HEK293 (cell line): ENCODE results near the gene LMO7.
"Not testable (repeated sequence)": the region's sequence is repeated elsewhere in the genome, so short reads cannot be mapped to it uniquely, and the experiment has no call there.

Source experiments
- CTCF ChIP-seq: fragments of 450-650 bp; formaldehyde crosslinking; IDR thresholded peaks from 2 replicates; pipeline ENCODE4 v1.5.1; 2016; ENCODE audit warnings: missing biosample characterization, missing genetic modification characterization
- RBAK ChIP-seq: fragments of 450-650 bp; formaldehyde crosslinking; IDR thresholded peaks from 2 replicates; pipeline ENCODE4 v1.5.1; 2016; ENCODE audit warnings: missing biosample characterization, missing genetic modification characterization
- SALL2 ChIP-seq: fragments of 450-650 bp; formaldehyde crosslinking; IDR thresholded peaks from 2 replicates; pipeline ENCODE4 v1.5.0; 2017; ENCODE audit warnings: missing biosample characterization, mild to moderate bottlenecking, missing genetic modification characterization, borderline replicate concordance
- ZBTB44 ChIP-seq: fragments of 450-650 bp; IDR thresholded peaks from 2 replicates; pipeline ENCODE4 v1.5.1; 2018; ENCODE audit warnings: missing biosample characterization, mild to moderate bottlenecking, missing genetic modification characterization
- ZNF175 ChIP-seq: fragments of 450-650 bp; formaldehyde crosslinking; IDR thresholded peaks from 2 replicates; pipeline ENCODE4 v1.5.1; 2016; ENCODE audit warnings: missing biosample characterization, missing genetic modification characterization
- ZNF324 ChIP-seq: fragments of 450-650 bp; formaldehyde crosslinking; IDR thresholded peaks from 2 replicates; pipeline ENCODE4 v1.5.1; 2016; ENCODE audit warnings: missing biosample characterization, missing genetic modification characterization
- ZNF529 ChIP-seq: fragments of 450-650 bp; formaldehyde crosslinking; IDR thresholded peaks from 2 replicates; pipeline ENCODE4 v1.5.1; 2017; ENCODE audit warnings: missing genetic modification characterization, missing biosample characterization; ENCODE audit not compliant: insufficient replicate concordance
- ZNF664 ChIP-seq: fragments of 450-650 bp; formaldehyde crosslinking; IDR thresholded peaks from 2 replicates; pipeline ENCODE4 v1.5.1; 2016; ENCODE audit warnings: missing biosample characterization, missing genetic modification characterization
- ZNF670 ChIP-seq: fragments of 450-650 bp; formaldehyde crosslinking; IDR thresholded peaks from 2 replicates; pipeline ENCODE4 v1.5.1; 2016; ENCODE audit warnings: missing biosample characterization, missing genetic modification characterization, low read depth

- not testable (repeated sequence) for TF ChIP-seq CTCF (tag by site-specific recombination); ZNF324 (tag by site-specific recombination); ZBTB44 (tag by site-specific recombination); ZNF175 (tag by site-specific recombination); ZNF664; ZNF529 (tag by site-specific recombination); SALL2; RBAK (tag by site-specific recombination); ZNF670 (tag by site-specific recombination)
Observed at GRCh38 chr13:75680251-75680650, 44.1 kb downstream of the LMO7 start.
